IPS-18c (cell line): Measurements from ENCODE around the gene WNT16.
A peak's percentile ranks its signal among the peaks of the same experiment; 100 is the strongest.
"Not testable (repeated sequence)": the region's sequence is repeated elsewhere in the genome, so short reads cannot be mapped to it uniquely, and the experiment has no call there.

Experiments
- H3K4me3 ChIP-seq: 2 replicates; pipeline ENCODE4 v1.7.0; 2013; ENCODE audit warnings: low read depth, mild to moderate bottlenecking, low read length, moderate library complexity; ENCODE audit not compliant: insufficient read depth
- H3K9me3 ChIP-seq: one replicate; pipeline ENCODE4 v1.6.1; 2013; ENCODE audit warnings: mild to moderate bottlenecking, low read length, moderate library complexity; ENCODE audit not compliant: control insufficient read depth, insufficient read depth

Gene WNT16

GRCh38 chr7:121328508-121329190 is at the start of gene WNT16:
WNT16 (plus strand) TSS chr7:121329000; CDS start chr7:121329293, 293 bp downstream.
- Histone ChIP-seq H3K4me3 (peak within 1 kb of the TSS; percentile 58), H3K9me3 (no peaks in the 10 kb centered on the region)

- H3K9me3 ChIP-seq, result no peaks in the 10 kb centered on the region
- no peak overlapping the region for H3K4me3 ChIP-seq
These were observed 49.7 kb upstream of the WNT16 start for GRCh38 chr7:121279060-121279620.

- Histone ChIP-seq H3K9me3 (peaks cover 5% of the 10 kb centered on the region), H3K4me3 (no peak overlapping the region)
These were observed 49.0 kb upstream of the WNT16 start for GRCh38 chr7:121279822-121280221.

GRCh38 chr7:121280656-121281055 is 48.1 kb upstream of the WNT16 start:
- Histone ChIP-seq H3K4me3 (no peak overlapping the region), H3K9me3 (peaks cover 8% of the 10 kb centered on the region)

GRCh38 chr7:121282129-121282528 is 46.7 kb upstream of the WNT16 start:
- H3K4me3 ChIP-seq, result no peak overlapping the region
- H3K9me3 ChIP-seq, result peaks cover 8% of the 10 kb centered on the region

GRCh38 chr7:121285066-121285667 is 43.6 kb upstream of the WNT16 start:
- H3K4me3 ChIP-seq, result no peak overlapping the region
- peaks cover 8% of the 10 kb centered on the region for H3K9me3 ChIP-seq

- no peak overlapping the region for H3K4me3 ChIP-seq
- H3K9me3 ChIP-seq, result peaks cover 8% of the 10 kb centered on the region
These were observed 42.6 kb upstream of the WNT16 start for GRCh38 chr7:121286186-121286585.

- Histone ChIP-seq H3K4me3 (no peak overlapping the region), H3K9me3 (peaks cover 8% of the 10 kb centered on the region)
These were observed 41.8 kb upstream of the WNT16 start for GRCh38 chr7:121286742-121287734.

GRCh38 chr7:121288894-121289293 is 39.9 kb upstream of the WNT16 start:
- Histone ChIP-seq H3K9me3 (peaks cover 8% of the 10 kb centered on the region), H3K4me3 (no peak overlapping the region)

GRCh38 chr7:121289930-121290329 is 38.9 kb upstream of the WNT16 start:
- not testable (repeated sequence) for H3K9me3 ChIP-seq

GRCh38 chr7:121294448-121294992 is 34.3 kb upstream of the WNT16 start:
- Histone ChIP-seq H3K4me3 (no peak overlapping the region), H3K9me3 (no peaks in the 10 kb centered on the region)

More at GRCh38 chr7:121289930-121290329, 38.9 kb upstream of the WNT16 start:
- H3K4me3 ChIP-seq, result not testable (repeated sequence)

- H3K4me3 ChIP-seq, result no peak overlapping the region
- H3K9me3 ChIP-seq, result no peaks in the 10 kb centered on the region
These were observed 31.0 kb upstream of the WNT16 start for GRCh38 chr7:121297843-121298242.

- Histone ChIP-seq H3K9me3 (no peaks in the 10 kb centered on the region), H3K4me3 (no peak overlapping the region)
These were observed 30.0 kb upstream of the WNT16 start for GRCh38 chr7:121298831-121299239.

GRCh38 chr7:121300685-121301420 is 27.9 kb upstream of the WNT16 start:
- Histone ChIP-seq H3K4me3 (no peak overlapping the region), H3K9me3 (no peaks in the 10 kb centered on the region)

GRCh38 chr7:121301446-121302213 is 27.2 kb upstream of the WNT16 start:
- H3K9me3 ChIP-seq, result no peaks in the 10 kb centered on the region
- no peak overlapping the region for H3K4me3 ChIP-seq

GRCh38 chr7:121302214-121302745 is 26.5 kb upstream of the WNT16 start:
- Histone ChIP-seq H3K4me3 (no peak overlapping the region), H3K9me3 (no peaks in the 10 kb centered on the region)
